GM23338 (cell line): ENCODE data around the gene RAB25. TPM values are rescaled to one million over a fixed set of nuclear protein-coding genes. Genes with fewer than 3 reads are reported as not detected.

Experiments
- ATAC-seq: fragments of 200-7000 bp; cut with Tn5 transposase; 3 replicates; pipeline ENCODE4 v1.9.1; 2020
- DNase-seq: peaks from one replicate; pipeline ENCODE4 v3.0.0-alpha.2; 2015; ENCODE audit warnings: low spot score
- H2AFZ ChIP-seq: fragments of 200-600 bp; sonication (generic); 2 replicates; pipeline ENCODE4 v1.8.0; 2016; ENCODE audit warnings: antibody characterized with exemption, mild to moderate bottlenecking, moderate library complexity
- H3F3A ChIP-seq: fragments of 200-600 bp; sonication (generic); replicated peaks from 2 replicates; pipeline ENCODE4 v1.8.0; 2017; ENCODE audit warnings: antibody characterized with exemption, mixed run types, low read depth
- H3K27ac ChIP-seq: fragments of 200-600 bp; sonication (generic); 2 replicates; pipeline ENCODE4 v1.6.1; 2016; ENCODE audit warnings: low read depth
- H3K27me3 ChIP-seq: fragments of 200-600 bp; sonication (generic); 2 replicates; pipeline ENCODE4 v1.8.0; 2016; ENCODE audit warnings: mild to moderate bottlenecking, mixed run types, moderate library complexity; ENCODE audit not compliant: insufficient read depth
- H3K36me3 ChIP-seq: fragments of 200-600 bp; sonication (generic); 2 replicates; pipeline ENCODE4 v1.8.0; 2016; ENCODE audit warnings: mild to moderate bottlenecking; ENCODE audit not compliant: insufficient read depth
- H3K4me1 ChIP-seq: fragments of 200-600 bp; sonication (generic); 2 replicates; pipeline ENCODE4 v1.8.0; 2016; ENCODE audit warnings: mild to moderate bottlenecking, moderate library complexity; ENCODE audit not compliant: insufficient read depth
- H3K4me2 ChIP-seq: fragments of 200-600 bp; sonication (generic); 2 replicates; pipeline ENCODE4 v1.7.1; 2017; ENCODE audit warnings: mixed run types
- H3K4me3 ChIP-seq: fragments of 200-600 bp; sonication (generic); 2 replicates; pipeline ENCODE4 v1.6.1; 2016; ENCODE audit warnings: mixed run types
- H3K79me2 ChIP-seq: fragments of 200-600 bp; sonication (generic); replicated peaks from 2 replicates; pipeline ENCODE4 v1.8.0; 2017; ENCODE audit warnings: mild to moderate bottlenecking; ENCODE audit not compliant: insufficient read depth
- H3K9me2 ChIP-seq: fragments of 200-600 bp; sonication (generic); 2 replicates; pipeline ENCODE4 v1.8.0; 2017; ENCODE audit not compliant: insufficient read depth
- H4K20me1 ChIP-seq: fragments of 200-600 bp; sonication (generic); replicated peaks from 2 replicates; pipeline ENCODE4 v1.8.0; 2017; ENCODE audit warnings: mild to moderate bottlenecking; ENCODE audit not compliant: insufficient read depth
- H3K27ac Mint-ChIP-seq: 2 replicates; pipeline ENCODE4 v1.8.0; 2020; ENCODE audit warnings: inconsistent platforms, mild to moderate bottlenecking, moderate library complexity, mixed read lengths
- H3K27me3 Mint-ChIP-seq: 3 replicates; pipeline ENCODE4 v1.8.0; 2022; ENCODE audit warnings: low read depth, mild to moderate bottlenecking, moderate library complexity, mixed read lengths, inconsistent platforms; ENCODE audit not compliant: insufficient read depth, poor library complexity
- H3K36me3 Mint-ChIP-seq: 3 replicates; pipeline ENCODE4 v1.8.0; 2021; ENCODE audit warnings: low read depth, mild to moderate bottlenecking, inconsistent platforms, moderate library complexity, mixed read lengths
- H3K4me1 Mint-ChIP-seq: 3 replicates; pipeline ENCODE4 v1.8.0; 2020; ENCODE audit warnings: mild to moderate bottlenecking, inconsistent platforms, mixed read lengths
- H3K4me3 Mint-ChIP-seq: 3 replicates; pipeline ENCODE4 v1.8.0; 2021; ENCODE audit warnings: moderate library complexity, mild to moderate bottlenecking, inconsistent platforms, mixed read lengths
- H3K9me3 Mint-ChIP-seq: 3 replicates; pipeline ENCODE4 v1.8.0; 2020; ENCODE audit warnings: moderate library complexity, mild to moderate bottlenecking, inconsistent platforms, mixed read lengths
- EZH2 ChIP-seq: fragments of 200-600 bp; sonication (generic); IDR thresholded peaks from one replicate; pipeline ENCODE4 v1.8.0; 2017; ENCODE audit warnings: antibody characterized with exemption, mild to moderate bottlenecking, low read depth; ENCODE audit not compliant: unreplicated experiment
- JUNB ChIP-seq: IDR thresholded peaks from one replicate; pipeline ENCODE4 v1.6.1; 2016; ENCODE audit warnings: antibody characterized with exemption; ENCODE audit not compliant: unreplicated experiment
- POLR2AphosphoS5 ChIP-seq: IDR thresholded peaks from 2 replicates; pipeline ENCODE4 v1.6.1; 2016; ENCODE audit warnings: antibody characterized with exemption, low read depth
- ZNF331 ChIP-seq: fragments of 250-450 bp; sonication (Bioruptor Pico); IDR thresholded peaks from 2 replicates; pipeline ENCODE4 v1.5.0; 2020; ENCODE audit warnings: low read depth, mild to moderate bottlenecking, moderate library complexity
- polyA plus RNA-seq: library from polyadenylated mRNA; unstranded; fragments of >200 nt; fragmentation: Nextera tagmentation; extraction: Ambion mirVana; gene quantifications from 2 replicates; pipeline ENCODE4 v1.2.1, GENCODE V29; 2016
- total RNA-seq: library from RNA; depleted of rRNA; stranded (reverse); fragments of >200 nt; shearing (Covaris generic); gene quantifications from 2 replicates; pipeline ENCODE4 v1.2.3, GENCODE V29; 2014
- TF ChIP-seq, protein P1 (sequence below): IDR thresholded peaks from one replicate; pipeline ENCODE4 v1.6.1; 2018; ENCODE audit warnings: antibody characterized with exemption; ENCODE audit not compliant: unreplicated experiment
- TF ChIP-seq, protein P2 (sequence below): fragments of 250-450 bp; sonication (Bioruptor Pico); IDR thresholded peaks from 2 replicates; pipeline ENCODE4 v1.5.0; 2020; ENCODE audit warnings: mild to moderate bottlenecking, moderate library complexity

Gene RAB25
- total and polyA plus RNA-seq, 2 experiments from 2014 or later, result 30.0 to 42.7 TPM

DNA sequence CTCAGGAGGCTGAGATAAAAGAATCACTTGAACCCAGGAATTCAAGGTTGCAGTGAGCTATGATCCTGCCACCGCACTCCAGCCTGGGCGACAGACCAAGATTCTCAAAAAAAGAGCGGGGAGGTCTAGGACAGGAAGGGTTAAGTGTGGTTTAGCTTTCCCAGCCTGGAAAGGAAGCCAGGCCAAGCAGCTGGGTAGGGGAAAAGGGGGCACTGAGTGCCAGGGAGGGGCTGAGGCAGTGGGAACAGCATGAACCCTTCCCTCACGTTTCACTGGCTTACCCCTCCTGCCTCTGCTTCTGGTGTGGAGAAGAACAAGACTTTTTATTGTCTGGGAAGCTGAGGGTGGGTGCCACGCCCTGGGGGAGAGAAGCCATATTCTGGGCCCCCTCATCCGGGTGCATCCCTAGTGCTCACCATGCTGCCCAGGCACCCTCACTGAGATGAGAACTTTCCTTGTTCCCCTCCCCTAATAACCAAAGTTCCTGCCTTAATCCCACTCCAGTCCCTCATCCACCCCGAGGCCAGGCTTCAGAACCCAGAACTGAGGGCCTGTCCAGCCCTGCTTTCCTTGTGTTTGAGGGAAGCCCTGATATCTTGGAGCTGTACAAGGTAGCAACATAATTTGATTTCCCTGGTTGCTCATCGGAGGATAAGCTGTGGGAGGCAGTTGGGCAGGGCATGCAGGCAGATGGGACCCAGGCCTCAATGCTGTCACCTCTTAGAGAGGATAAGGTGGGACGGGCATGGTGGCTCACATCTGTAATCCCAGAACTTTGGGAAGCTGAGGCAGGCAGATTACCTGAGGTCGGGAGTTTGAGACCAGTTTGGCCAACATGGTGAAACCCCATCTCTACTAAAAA is 51.5 kb downstream of the RAB25 start:
- Mint-ChIP-seq H3K27me3 (peaks cover 36% of the 10 kb centered on the region), H3K4me3 (no peak overlapping the region), H3K4me1 (peaks cover 37% of the 10 kb centered on the region), H3K27ac (no peak overlapping the region), H3K36me3 (no peaks in the 10 kb centered on the region), H3K9me3 (no peaks in the 10 kb centered on the region)
- Histone ChIP-seq H3F3A (peaks cover 27% of the 10 kb centered on the region), H2AFZ (no peak overlapping the region), H3K27me3 (peaks cover 12% of the 10 kb centered on the region; the same call in 1 of the 2 replicates), H3K36me3 (no peaks in the 10 kb centered on the region), H3K79me2 (peaks cover 13% of the 10 kb centered on the region), H3K9me2 (no peaks in the 10 kb centered on the region), H4K20me1 (no peaks in the 10 kb centered on the region; the same call in 1 of the 2 replicates), H3K4me2 (no peak overlapping the region), H3K27ac (no peak overlapping the region), H3K4me1 (peaks cover 27% of the 10 kb centered on the region), H3K4me3 (no peak overlapping the region)
- no peak for TF ChIP-seq POLR2AphosphoS5
- no peak for DNase-seq
- ATAC-seq, result no peak

DNA sequence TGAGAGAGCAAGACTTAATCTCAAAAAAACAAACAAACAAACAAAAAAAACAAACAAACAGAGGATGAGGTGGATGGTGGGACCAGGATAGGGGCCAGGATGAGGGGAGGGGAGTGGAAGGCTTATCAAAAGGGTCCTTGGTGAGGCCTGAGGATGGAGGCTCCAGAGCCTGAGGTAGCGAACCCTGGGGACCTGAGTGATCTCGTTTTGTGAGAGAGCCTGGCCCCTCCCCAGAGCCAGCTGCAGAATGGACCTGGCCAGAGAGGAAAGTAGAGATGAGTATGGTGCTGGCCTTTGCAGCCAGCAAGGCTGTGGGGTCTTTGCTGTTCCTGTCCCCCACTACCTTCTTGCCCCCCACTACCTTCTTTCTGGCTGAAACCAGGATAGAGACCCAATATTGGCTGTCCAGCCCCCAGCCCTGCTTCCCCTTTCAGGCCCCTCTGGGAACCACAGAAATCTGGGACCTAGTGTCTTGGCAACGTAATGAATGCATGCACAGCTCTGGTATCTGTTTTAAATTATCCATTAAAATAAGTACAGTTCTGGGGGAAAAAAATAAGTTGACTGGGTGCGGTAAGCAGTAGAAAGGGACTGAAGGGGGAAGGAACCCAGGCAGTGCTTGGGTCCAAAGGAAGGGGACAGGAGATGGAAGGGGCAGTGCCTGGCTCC is 52.5 kb downstream of the RAB25 start:
- ATAC-seq, result no peak
- H3K27me3 Mint-ChIP-seq, result peaks cover 36% of the 10 kb centered on the region

More for the DNA sequence above, 52.5 kb downstream of the RAB25 start:
- Mint-ChIP-seq H3K36me3 (no peaks in the 10 kb centered on the region), H3K4me1 (peaks cover 31% of the 10 kb centered on the region), H3K9me3 (no peaks in the 10 kb centered on the region), H3K27ac (no peak overlapping the region), H3K4me3 (peak overlapping the region; percentile 90)
- no peaks in the 10 kb centered on the region; the same call in 1 of the 2 replicates for H4K20me1 ChIP-seq
- H3K79me2 ChIP-seq, result peaks cover 22% of the 10 kb centered on the region
- peaks cover 12% of the 10 kb centered on the region; the same call in 1 of the 2 replicates for H3K27me3 ChIP-seq
- peak overlapping the region; percentile 99 for H3K4me3 ChIP-seq
- no peaks in the 10 kb centered on the region for H3K36me3 ChIP-seq
- H3K9me2 ChIP-seq, result no peaks in the 10 kb centered on the region
- H3K27ac ChIP-seq, result no peak overlapping the region
- DNase-seq, result no peak
- H2AFZ ChIP-seq, result no peak overlapping the region
- TF ChIP-seq ZNF331 (CRISPR knock-in tag), result no peak
- no peak for TF ChIP-seq EZH2
- no peak for TF ChIP-seq JUNB
- TF ChIP-seq, protein P1, sequence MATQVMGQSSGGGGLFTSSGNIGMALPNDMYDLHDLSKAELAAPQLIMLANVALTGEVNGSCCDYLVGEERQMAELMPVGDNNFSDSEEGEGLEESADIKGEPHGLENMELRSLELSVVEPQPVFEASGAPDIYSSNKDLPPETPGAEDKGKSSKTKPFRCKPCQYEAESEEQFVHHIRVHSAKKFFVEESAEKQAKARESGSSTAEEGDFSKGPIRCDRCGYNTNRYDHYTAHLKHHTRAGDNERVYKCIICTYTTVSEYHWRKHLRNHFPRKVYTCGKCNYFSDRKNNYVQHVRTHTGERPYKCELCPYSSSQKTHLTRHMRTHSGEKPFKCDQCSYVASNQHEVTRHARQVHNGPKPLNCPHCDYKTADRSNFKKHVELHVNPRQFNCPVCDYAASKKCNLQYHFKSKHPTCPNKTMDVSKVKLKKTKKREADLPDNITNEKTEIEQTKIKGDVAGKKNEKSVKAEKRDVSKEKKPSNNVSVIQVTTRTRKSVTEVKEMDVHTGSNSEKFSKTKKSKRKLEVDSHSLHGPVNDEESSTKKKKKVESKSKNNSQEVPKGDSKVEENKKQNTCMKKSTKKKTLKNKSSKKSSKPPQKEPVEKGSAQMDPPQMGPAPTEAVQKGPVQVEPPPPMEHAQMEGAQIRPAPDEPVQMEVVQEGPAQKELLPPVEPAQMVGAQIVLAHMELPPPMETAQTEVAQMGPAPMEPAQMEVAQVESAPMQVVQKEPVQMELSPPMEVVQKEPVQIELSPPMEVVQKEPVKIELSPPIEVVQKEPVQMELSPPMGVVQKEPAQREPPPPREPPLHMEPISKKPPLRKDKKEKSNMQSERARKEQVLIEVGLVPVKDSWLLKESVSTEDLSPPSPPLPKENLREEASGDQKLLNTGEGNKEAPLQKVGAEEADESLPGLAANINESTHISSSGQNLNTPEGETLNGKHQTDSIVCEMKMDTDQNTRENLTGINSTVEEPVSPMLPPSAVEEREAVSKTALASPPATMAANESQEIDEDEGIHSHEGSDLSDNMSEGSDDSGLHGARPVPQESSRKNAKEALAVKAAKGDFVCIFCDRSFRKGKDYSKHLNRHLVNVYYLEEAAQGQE, result no peak
- TF ChIP-seq, protein P2, sequence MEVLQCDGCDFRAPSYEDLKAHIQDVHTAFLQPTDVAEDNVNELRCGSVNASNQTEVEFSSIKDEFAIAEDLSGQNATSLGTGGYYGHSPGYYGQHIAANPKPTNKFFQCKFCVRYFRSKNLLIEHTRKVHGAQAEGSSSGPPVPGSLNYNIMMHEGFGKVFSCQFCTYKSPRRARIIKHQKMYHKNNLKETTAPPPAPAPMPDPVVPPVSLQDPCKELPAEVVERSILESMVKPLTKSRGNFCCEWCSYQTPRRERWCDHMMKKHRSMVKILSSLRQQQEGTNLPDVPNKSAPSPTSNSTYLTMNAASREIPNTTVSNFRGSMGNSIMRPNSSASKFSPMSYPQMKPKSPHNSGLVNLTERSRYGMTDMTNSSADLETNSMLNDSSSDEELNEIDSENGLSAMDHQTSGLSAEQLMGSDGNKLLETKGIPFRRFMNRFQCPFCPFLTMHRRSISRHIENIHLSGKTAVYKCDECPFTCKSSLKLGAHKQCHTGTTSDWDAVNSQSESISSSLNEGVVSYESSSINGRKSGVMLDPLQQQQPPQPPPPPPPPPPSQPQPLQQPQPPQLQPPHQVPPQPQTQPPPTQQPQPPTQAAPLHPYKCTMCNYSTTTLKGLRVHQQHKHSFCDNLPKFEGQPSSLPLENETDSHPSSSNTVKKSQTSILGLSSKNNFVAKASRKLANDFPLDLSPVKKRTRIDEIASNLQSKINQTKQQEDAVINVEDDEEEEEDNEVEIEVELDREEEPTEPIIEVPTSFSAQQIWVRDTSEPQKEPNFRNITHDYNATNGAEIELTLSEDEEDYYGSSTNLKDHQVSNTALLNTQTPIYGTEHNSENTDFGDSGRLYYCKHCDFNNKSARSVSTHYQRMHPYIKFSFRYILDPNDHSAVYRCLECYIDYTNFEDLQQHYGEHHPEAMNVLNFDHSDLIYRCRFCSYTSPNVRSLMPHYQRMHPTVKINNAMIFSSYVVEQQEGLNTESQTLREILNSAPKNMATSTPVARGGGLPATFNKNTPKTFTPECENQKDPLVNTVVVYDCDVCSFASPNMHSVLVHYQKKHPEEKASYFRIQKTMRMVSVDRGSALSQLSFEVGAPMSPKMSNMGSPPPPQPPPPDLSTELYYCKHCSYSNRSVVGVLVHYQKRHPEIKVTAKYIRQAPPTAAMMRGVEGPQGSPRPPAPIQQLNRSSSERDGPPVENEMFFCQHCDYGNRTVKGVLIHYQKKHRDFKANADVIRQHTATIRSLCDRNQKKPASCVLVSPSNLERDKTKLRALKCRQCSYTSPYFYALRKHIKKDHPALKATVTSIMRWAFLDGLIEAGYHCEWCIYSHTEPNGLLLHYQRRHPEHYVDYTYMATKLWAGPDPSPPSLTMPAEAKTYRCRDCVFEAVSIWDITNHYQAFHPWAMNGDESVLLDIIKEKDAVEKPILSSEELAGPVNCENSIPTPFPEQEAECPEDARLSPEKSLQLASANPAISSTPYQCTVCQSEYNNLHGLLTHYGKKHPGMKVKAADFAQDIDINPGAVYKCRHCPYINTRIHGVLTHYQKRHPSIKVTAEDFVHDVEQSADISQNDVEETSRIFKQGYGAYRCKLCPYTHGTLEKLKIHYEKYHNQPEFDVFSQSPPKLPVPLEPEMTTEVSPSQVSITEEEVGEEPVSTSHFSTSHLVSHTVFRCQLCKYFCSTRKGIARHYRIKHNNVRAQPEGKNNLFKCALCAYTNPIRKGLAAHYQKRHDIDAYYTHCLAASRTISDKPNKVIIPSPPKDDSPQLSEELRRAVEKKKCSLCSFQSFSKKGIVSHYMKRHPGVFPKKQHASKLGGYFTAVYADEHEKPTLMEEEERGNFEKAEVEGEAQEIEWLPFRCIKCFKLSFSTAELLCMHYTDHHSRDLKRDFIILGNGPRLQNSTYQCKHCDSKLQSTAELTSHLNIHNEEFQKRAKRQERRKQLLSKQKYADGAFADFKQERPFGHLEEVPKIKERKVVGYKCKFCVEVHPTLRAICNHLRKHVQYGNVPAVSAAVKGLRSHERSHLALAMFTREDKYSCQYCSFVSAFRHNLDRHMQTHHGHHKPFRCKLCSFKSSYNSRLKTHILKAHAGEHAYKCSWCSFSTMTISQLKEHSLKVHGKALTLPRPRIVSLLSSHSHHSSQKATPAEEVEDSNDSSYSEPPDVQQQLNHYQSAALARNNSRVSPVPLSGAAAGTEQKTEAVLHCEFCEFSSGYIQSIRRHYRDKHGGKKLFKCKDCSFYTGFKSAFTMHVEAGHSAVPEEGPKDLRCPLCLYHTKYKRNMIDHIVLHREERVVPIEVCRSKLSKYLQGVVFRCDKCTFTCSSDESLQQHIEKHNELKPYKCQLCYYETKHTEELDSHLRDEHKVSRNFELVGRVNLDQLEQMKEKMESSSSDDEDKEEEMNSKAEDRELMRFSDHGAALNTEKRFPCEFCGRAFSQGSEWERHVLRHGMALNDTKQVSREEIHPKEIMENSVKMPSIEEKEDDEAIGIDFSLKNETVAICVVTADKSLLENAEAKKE (CRISPR knock-in tag), result no peak
- H3K4me2 ChIP-seq, result peak overlapping the region; percentile 99
- H3K4me1 ChIP-seq, result peaks cover 20% of the 10 kb centered on the region
- 0 out of 2 replicates have a peak, but pooled peaks cover 20% of the 10 kb centered on the region for H3F3A ChIP-seq
